ENCODE data around the gene ATAT1. TPM values are rescaled to one million over a fixed set of nuclear protein-coding genes. Genes with fewer than 3 reads are reported as not detected.
A peak's percentile ranks its signal among the peaks of the same experiment; 100 is the strongest.
"Not testable (repeated sequence)": the region's sequence is repeated elsewhere in the genome, so short reads cannot be mapped to it uniquely, and the experiment has no call there.

The ATAT1 gene
- total RNA-seq, 1 donor from 2014 or later: 4.3 TPM

DNA sequence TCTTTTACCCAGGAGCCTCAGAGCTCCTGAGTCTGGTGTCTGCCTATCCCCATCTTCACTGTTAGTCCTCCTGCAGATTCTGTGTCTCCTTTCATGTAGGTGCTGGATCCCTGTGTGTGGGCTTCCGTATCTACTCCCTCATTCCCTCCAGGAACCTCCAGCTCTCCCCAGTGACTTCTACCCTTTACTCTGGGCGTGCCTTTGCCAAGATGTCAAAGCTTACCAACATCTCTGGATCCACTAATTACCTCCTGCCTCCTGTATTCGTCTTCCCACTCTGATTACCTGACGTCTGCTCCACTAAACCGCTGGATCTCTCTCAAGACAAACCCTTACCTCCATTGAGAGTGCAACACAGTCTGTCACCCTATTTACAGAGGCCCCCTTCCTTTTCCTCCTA is 18.1 kb downstream of the ATAT1 start:
- intact Hi-C loops (cut with DNase I): no loop called here
- no peak for DNase-seq (ENCODE audit: low spot score)

DNA sequence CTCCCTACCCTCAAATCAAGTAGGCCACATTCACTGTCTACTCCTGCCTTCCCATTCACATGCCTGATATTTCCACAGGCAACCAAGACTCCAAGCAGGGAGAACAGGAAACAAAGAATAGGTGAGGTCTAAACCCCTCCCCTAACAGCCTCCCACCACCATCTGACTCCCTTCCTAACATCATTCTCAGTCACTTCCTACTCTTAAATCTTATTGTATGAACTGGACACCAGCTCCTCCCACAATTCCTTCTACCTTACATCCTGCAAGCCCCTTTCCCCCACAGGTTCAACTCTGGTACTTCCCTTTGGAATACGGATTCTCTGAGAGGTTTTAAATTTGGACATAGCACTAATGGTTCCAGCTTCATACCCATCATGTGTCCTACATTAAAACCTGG is 19.3 kb downstream of the ATAT1 start:
- no peak for DNase-seq (ENCODE audit: low spot score)
- intact Hi-C loops (cut with DNase I): no loop called here

DNA sequence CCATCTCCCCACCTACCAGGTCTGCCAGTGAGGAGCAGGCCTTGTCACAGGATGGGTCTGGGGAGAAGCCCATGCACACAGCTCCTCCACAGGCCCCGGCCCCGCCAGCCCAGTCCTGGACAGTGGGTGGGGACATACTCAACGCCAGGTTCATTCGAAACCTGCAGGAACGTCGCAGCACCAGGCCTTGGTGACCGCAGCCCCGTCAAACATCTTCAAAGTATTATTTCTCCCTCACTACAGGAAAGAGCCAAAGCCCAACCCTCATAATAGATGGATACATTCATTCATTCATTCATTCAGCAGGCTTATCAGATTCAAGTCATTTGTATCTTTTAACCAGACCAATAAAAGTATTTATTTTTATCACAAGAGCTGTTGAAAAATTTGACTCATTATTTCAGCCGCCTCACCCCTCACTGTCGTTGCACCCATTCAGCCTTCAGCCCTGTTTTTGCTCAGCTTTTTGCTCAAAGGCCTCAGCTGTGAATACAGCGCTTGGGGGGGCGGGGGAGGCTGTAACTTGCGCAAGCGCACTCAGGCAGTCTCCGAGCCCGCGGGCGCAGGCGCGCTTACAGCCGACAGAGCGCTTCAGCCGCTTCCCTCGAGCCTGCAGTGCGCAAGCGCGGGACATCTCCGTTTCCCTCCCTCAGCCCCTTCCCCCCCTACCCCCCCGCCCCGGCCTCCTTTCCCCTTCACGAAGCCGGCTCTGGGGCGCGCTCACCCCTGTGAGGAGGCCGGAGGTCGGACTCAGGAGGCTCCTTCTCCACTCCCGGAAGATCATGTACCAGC is 20.0 kb downstream of the ATAT1 start, which contains the start of gene C6orf136:
Gene C6orf136, plus strand, starts transcription at position 684 of the 792 bp plus-strand sequence. Its CDS starts 99 bp downstream, at position 783.
- intact Hi-C loops (cut with DNase I): no loop called here
- DNase-seq (ENCODE audit: low spot score): peak; percentile 97

GRCh38 chr6:30647242-30648116 is 20.8 kb downstream of the ATAT1 start:
- intact Hi-C loops (cut with DNase I): loop anchor here (2.0 kb wide), 1 partner anchor 23 kb away; no protein-coding TSS in a partner anchor
- DNase-seq (ENCODE audit: low spot score): peak; percentile 86

DNA sequence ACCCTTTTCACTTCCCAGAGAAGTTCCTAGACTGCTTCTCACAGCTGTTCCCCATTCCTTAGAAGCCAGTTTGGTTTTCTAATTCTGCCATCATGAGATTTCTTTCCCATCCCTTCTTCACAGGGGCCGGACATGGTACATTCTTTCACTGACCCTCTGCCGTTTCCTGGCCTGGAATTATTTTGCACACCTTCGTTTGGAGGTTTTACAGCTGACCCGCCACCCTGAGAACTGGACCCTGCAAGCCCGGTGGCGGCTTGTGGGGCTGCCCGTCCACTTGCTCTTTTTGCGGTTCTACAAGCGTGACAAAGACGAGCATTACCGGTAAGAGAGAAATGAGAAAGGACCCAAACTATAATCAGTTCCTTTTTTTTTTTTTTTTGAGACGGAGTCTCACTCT is 24.5 kb downstream of the ATAT1 start:
- intact Hi-C loops (cut with DNase I): no loop called here
- DNase-seq (ENCODE audit: low spot score): no peak

GRCh38 chr6:30654798-30655742 is 28.4 kb downstream of the ATAT1 start:
- no peak for DNase-seq (ENCODE audit: low spot score)
- intact Hi-C loops (cut with DNase I): no loop called here

DNA sequence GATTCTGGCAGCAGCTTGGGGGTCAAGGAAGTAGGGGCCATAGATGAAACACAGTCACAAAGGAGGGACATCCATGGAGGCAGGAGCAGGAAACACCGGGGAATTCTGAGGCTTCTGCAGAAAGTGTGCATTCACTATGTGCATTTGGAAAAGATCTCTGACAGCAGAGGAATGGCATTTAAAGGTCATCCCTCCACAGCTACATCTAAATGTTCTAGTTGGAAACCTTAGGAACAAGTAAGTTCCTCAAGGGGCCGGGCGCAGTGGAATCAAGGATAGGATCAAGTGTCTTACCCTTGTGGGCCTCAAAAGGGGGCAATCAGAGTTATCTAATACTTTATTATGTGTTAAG is 29.0 kb downstream of the ATAT1 start:
- intact Hi-C loops (cut with DNase I): no loop called here
- no peak for DNase-seq (ENCODE audit: low spot score)

GRCh38 chr6:30656513-30656912 is 29.8 kb downstream of the ATAT1 start:
- intact Hi-C loops (cut with DNase I): no loop called here
- DNase-seq (ENCODE audit: low spot score): no peak

DNA sequence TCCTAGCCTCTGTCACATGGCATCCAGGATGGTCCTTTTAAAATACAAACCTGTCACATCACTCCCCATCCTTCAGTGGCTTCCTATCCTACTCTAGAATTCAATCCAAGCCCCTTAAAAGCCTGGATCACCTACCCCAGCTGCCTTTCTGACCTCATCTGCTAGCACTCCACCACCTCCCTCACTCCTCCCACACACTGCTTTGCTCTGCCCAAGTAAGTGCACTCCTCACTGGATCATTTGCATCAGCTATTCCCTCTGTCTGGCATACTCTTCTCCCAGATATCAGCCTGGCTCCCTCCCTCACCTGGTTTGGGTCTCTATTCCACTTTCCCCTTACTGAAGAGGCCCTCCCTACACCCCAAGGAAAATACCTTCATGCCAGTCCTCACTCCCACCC is 30.8 kb downstream of the ATAT1 start:
- no peak for DNase-seq (ENCODE audit: low spot score)
- intact Hi-C loops (cut with DNase I): no loop called here

DNA sequence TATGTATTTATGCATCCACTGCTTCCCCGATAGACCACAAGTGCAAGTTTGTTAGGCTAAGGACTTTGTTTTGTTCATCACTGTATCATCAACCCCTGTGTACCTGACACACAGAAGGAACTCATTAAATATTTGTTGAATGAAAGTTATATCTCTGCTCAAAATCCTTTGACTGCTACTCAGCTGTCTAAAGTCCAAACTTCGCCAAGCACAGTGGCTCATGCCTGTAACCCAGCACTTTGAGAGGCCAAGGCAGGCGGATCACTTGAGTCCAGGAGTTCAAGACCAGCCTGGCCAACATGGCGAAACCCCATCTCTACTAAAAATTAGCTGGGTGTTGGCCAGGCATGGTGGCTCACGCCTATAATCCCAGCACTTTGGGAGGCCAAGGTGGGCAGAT is 31.2 kb downstream of the ATAT1 start:
- intact Hi-C loops (cut with DNase I); DNase-seq (ENCODE audit: low spot score): not testable (repeated sequence)

- intact Hi-C loops (cut with DNase I): no loop called here
- DNase-seq (ENCODE audit: low spot score): no peak
Observed at GRCh38 chr6:30664994-30665767, 38.5 kb downstream of the ATAT1 start.

GRCh38 chr6:30666300-30666699 is 39.6 kb downstream of the ATAT1 start:
- DNase-seq (ENCODE audit: low spot score); intact Hi-C loops (cut with DNase I): not testable (repeated sequence)

- DNase-seq (ENCODE audit: low spot score): no peak
- intact Hi-C loops (cut with DNase I): loop anchor here (2.0 to 5.0 kb wide), 2 partner anchors 22 to 44 kb away; partner anchors contain the start of gene ATAT1
Observed at GRCh38 chr6:30670760-30671527, 44.3 kb downstream of the ATAT1 start.

DNA sequence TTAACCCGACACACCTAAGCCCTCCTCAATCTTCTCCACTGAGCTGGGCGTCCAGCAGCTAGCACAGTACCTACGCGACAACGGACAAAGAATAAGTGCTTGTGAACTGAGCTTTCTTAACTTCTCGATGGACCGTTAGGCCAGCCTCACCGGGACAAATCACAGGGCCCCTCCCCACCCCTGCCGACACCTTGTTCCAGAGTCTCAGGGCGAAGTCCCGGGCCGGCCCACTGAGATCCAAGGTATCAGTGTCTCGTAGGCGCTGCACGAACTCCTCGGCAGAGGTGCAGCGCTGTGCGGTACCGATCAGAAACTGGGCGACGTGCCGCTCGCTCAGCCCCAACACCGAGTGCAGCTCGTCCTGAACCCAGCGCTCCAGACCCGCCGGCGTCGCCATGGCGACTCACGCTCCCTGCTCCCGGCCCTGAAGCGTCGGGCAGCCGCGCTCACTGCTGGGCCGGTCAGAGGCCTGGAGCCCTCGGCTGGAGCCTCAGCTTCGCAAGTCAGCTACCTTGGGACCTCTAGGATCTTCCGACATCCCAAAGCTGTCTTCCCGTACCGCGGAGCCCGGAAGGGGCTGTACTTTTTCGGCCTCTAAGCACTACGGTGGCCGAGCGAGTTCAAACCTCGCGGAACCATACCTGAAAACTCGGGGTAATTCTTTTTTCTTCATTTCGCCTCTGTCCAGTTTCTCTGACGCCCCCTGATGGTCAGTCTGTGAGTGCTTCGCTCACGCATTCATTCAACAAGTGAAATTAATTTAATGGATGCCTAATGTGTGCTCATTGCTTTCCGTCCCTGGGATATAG is 46.0 kb downstream of the ATAT1 start, which contains the start of gene DHX16:
Gene DHX16, minus strand, starts transcription at position 562 of the 809 bp plus-strand sequence. Its CDS starts 165 bp downstream, at position 397.
- intact Hi-C loops (cut with DNase I): loop anchor here (5.0 kb wide), 1 partner anchor 45 kb away; the partner anchor contains the start of gene ATAT1
- peak; percentile 98 for DNase-seq (ENCODE audit: low spot score)

DNA sequence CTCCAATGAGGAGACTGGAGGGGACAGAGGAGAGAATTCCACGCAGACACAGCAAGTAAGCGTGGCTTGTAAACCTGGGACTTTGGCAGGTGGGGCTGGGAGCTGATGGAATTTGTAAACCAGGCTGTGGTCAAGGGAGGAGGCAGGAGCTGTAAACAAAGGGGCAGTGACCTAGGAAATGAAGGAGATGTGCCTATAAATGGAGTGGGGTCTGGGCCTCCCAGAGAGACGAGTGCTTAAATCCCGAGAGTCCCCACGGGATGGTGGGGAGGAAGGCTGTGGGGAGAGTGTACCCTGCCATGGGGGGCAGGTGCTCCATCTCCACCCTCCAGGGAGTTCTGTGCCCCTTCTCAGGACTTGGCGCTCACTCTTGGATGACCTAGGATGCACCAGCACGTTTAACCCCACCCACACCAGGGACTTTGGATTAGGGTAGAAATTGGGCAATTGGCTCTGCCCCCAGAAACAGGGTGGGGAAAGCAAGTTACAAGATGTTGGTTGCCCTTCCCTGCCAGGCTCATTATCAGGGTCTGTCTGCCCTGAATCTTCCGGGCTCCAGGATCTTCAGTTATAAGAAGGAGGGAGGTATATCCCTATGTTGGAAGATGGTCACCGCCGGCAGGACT is 50.1 kb downstream of the ATAT1 start:
- intact Hi-C loops (cut with DNase I): loop anchor here (5.0 kb wide), 1 partner anchor 206 kb away; the partner anchor contains the start of gene DDR1
- DNase-seq (ENCODE audit: low spot score): no peak

DNA sequence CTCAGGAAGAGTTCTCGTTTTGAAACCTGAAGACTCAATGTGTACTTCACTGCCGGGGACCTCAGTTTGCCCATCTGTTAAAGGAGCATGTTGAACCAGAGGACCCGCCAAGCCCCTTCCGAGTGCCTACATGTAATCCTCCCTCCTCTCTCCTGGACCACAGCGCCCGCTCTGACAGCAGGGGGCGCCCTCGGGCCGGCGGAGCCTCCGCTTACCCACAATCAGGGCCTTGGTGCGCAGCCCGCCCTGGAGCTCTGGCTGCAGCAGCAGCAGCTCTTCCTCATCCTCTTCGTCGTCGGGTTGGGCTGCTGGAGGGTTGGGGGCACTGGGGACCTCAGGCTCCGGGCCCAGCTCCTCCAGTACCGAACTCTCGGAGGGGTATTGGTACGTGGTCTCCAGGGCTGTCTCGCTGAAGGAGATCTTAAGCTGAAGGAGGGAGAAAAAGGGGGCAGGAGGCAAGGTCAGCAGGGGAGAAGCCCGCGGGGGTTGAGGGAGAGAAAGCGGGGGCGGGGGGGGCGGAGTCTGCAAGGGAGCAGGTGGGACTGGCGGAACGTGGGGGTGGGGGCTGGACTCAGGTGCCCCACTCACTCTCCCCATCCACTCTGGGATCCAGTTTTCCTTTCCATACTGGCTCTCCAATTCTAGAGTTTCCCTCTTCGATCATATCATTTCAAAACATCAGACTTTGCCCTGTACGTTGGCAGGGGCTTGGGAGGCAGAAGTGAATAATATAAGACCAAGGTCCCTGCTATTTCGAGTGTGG is 52.5 kb downstream of the ATAT1 start:
- intact Hi-C loops (cut with DNase I): loop anchor here (1.0 to 5.0 kb wide), 2 partner anchors 43 to 203 kb away; partner anchors contain the start of gene DDR1
- DNase-seq (ENCODE audit: low spot score): peak; percentile 96

Measured in cardiac septum (tissue), 1 donor.